ENCODE data around the gene CDK16.
A peak's percentile ranks its signal among the peaks of the same experiment; 100 is the strongest.

CDK16 gene

DNA sequence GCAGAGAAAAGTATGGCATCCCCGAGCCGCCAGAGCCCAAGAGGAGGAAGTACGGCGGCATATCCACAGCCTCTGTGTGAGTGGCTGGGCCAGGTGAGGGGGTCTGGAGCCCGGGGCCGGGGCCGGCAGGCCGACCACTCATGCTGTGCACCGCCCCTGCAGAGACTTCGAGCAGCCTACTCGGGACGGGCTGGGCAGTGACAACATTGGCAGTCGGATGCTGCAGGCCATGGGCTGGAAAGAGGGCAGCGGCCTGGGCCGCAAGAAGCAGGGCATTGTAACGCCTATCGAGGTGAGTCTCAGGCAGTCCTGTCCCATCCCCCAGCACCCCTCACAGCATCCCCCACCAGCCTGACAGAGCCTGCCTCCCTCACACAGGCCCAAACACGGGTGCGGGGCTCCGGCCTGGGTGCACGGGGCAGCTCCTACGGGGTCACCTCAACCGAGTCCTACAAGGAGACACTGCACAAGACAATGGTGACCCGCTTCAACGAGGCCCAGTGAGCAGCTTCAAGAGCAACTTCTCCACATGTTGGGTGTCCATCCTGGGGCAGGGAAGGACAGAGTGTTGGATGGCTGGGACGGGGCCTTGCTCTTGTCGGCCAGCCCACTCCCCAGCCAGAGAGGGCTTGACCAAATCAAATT is 32.3 kb upstream of the CDK16 start:
- no peak for DNase-seq

DNA sequence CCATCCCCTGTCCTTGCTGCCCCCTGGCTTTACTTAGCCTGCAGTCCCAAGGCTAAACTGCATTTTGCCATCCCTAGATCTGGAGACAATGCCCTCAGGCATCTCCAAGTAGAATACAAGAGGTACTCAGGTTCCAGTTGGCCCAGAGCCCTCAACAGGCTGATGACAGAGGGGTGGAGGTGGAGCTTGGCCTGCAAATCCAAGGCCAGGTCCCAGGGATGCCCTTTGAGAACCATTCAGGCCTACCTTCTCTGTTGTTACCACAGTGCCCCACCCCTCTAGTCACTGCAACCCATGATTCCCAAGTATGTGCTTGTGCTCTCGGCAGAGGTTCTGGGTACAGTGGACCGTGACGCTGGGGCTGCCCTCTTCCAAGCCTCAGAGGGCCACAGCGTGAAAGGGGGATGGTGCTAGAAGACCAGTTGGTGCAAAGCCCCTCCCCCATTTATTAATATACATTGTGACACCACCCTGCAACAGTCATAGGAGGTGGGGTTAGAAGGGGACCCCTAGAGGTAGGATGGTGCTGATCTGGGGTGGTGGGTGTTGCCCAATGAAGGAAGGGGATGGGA is 31.3 kb upstream of the CDK16 start:
- no peak for DNase-seq

DNA sequence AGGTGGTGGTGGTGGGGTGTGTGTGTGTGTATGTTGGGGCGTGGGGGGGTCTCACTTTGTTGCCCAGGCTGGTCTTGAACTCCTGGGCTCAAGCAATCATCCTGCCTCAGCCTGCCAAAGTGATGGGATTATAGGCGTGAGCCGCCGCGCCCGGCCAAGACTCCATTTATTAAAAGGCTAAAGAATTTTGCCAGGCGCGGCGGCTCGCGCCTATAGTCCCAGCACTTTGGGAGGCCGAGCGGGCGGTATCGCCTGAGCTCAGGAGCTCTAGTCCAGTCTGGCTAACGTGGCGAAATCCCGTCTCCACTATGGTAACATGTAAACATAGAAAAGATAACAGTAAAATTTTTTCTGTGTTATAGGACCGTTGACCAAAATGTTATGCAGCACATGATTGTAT is 28.6 kb upstream of the CDK16 start:
- no peak for DNase-seq

DNA sequence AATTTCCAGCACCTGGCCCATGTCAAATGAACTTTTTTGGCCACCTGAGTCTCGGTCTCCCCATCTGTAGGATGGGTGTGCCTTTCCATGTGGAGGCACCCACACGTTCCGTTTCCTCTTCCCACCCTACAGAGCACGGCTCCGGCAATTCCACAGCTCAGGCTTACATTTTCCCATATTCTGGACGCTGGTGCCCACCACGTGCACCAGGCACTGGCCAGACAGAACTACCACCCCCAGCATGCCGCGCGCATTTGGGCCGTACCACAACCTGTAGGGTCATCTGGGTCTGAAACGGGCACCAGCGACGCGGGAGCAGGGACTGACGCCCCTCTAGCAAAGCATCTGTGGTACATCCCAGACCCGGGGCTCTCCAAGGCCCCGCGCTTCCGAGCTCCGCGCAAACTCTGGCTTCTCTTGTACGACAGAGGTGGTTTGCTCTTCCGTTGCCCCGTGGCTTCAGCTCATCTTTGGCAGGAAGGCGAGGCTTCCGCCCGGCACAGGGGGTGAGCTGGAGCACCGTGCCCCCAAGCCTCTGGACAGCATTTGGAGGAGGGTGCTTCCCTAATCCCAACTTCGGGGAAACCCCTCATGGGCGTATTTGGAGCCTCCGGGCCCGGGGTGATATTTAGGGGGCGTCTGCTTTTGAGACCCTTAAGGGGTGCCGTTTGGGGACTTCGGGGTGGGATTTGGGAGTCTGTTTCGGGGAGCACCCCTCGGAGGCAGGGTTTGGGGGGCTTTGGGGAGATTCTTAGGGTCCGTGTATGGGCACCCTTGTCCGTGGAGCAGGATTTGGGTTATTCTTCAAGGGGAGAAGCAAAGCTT is 27.8 kb upstream of the CDK16 start:
- peak; percentile 65 to 68 for DNase-seq

DNA sequence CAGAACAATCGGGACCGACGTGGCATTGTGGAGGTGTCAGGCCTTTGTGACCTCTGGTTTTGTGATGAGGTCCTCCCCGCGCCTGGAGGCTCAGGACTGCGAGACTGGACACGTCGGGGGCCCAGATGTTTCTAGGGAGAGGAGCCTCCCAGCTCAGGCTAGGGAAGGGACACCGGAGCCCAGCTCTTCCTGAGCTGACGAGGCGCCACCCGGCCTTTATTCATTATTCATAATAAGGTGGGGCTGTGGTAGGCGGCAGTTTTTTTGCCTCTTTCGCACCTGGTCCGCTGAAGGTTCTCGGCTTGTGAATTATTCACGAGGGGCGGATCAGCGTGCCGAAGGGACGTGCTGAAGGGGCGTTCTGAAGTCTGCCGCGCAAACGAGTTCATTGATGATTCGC is 27.1 kb upstream of the CDK16 start:
- no peak for DNase-seq

DNA sequence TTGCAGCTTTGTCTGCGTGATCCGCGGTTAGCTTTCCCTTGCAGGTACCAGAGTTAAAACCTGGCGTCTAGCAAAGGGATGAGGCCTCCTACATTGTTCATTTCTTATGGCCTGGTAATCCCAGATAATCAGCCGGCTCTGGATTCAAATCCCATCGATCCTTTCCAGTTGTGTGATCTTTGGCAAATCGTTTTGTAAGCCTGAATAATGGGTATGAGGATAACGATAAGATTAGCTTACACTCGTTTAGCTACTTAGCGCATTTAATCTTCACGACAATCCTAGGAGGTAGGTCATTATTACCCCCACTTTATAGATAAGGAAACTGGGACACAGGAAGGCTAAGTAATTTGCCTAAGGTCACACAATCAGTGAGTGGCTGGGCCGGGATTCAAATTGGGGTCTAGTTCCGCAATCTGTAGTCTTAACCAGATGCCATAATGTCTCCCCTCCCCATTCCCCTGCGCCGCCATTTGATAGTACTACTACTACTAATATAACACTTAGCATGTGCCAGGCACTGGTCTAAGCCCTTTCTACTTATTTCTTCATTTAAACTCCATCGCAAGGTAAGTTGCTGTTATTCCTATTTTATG is 26.6 kb upstream of the CDK16 start:
- peak; percentile 3 to 14 for DNase-seq

DNA sequence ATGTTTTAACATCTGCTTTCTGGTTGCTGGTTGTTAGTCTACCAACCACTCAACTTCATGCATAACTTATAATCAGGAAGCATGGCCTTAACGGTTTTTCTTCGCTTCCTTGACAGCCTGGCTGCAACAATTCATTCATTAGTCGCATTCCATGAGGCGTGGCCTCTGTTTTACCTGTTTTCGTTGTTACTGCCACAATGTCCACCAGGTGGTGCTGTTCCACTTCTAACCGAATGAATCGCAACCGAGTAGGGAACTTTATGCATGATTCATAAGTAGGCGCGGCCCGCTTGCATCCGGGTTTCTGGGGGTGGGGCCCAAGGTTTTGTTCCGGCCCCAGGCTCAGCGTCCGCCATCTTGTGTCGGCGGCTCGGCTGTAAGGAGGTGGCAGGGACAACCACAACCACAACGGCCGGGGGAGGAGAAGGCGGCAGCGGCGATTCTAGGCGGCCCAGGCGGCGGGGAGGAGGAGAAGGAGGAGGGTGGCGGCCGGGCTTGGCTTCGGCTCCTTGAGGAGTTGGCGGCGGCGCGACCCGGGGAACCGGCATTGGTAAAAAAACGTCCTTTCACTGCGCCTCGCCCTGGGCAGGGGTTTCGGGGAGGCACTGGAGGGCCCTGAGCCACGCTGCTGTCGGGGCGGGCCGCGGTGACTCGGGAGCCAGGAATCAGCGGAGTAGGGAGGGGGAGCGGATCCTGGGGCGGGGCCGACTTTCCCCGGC is 24.8 kb upstream of the CDK16 start, which contains the start of gene UBA1:
TSS of gene UBA1 (plus strand) at position 355 of the 719 bp plus-strand sequence. CDS start 4,974 bp downstream, outside the sequence.
- DNase-seq, result peak; percentile 85 to 87

DNA sequence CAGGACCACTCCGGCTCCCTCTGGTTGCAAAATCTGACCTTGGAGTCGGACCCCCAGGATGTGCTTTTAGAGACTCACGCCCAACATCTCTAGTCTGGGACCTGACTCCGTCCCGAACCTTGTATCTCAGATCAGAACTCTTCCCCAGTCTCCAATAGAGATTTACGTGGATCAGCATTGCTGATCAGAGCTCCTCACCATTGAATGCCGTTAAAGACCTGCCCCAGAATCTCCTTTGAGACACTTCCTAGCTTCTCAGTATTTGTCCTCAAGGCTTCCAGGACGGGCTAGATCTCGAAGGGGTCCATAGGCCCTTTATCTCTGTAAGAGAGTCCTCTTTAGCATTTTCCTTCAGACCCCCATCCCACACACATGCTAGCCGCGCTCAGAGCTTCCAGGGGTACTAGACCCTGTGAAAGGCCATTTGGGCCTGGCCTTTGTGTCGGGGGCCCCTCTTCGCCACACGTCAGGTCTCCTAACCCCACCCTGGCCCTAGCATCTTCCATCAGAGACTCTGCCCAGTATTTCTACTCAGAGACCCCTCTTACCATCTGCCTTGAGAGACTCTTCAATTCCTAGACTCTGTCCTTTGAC is 24.2 kb upstream of the CDK16 start:
- DNase-seq, result peak in 1 of 2 experiments; percentile 7

DNA sequence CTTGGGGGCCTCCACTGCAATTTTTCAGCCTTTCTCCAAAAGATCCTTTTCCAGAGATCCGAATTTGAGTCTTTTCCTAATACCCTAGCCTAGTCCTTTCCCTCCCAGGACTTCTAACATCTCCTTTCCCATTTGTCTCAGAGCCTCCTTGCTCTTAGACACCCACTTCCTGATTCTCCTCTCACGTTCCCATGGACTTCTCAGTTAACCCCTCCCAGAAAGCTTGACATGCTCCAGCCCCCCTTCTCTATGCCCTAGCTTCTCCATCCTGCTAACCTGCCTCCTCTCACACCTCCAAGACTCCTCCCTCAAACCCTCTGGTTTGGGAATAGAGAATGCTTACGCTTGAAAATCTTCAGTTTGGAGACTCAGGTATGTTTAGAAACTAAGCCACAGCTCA is 22.4 kb upstream of the CDK16 start:
- DNase-seq, result no peak

DNA sequence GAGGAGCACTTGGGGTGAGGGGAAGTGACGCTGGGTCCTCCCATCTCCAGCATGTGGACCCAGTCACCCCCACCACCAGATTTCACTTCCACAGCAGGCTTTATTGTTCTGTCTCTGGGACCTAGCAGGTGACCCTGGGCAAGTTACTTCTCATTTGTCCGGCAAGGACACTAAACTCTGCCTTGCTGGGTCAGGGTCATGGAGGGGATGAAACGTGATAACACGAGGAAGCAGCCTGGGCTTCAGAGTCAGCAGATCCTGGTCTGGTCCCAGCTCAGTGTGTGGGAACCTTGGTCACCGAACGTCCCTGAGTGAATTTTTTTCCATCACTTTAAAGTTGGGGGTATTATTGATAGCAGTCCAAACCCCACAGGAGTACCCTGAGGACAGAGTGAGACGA is 21.0 kb upstream of the CDK16 start:
- DNase-seq, result no peak

DNA sequence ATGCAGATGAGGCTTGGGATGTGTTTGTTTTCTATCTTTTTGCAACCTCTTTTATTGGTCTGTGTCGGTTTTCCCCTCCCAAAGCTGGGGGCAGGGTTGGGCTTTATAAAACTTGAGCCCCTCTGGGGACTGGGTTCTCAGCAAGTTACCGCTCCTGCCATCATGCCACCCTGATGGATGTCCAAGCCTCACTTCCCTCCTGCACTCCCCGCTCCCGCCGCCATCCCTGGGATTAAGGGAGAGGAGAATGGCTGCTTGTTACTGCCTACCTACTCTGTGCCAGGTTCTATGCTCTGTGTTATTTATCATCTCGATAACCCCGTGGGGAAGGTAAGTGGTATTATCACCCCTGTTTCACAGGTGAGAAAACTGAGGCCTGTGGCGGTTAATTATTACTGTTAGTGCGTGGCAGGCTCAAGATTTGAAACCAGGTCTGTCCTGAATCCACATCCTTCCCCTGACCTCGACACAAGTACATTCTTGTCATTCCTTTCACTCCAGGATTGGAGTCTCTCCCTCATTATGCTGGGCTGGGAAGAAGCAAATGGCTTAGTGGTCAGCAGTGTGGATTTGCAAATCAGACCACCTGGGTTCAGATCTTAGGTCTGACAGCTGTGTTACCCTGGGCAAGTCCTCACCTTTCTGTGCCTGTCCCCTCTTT is 20.3 kb upstream of the CDK16 start:
- no peak for DNase-seq

DNA sequence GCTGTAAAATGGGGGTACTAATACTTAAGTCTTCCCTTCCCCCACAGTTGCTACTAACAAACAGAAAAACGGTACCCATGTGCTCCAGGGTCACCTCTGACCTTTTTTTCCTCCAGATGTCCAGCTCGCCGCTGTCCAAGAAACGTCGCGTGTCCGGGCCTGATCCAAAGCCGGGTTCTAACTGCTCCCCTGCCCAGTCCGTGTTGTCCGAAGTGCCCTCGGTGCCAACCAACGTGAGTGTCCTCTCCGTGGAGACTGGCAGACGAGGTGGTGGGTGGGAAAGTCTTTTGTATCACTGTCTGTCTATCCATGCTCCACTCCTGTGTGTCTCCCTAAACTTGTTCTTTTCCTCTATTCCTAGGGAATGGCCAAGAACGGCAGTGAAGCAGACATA is 19.8 kb upstream of the CDK16 start:
- no peak for DNase-seq

DNA sequence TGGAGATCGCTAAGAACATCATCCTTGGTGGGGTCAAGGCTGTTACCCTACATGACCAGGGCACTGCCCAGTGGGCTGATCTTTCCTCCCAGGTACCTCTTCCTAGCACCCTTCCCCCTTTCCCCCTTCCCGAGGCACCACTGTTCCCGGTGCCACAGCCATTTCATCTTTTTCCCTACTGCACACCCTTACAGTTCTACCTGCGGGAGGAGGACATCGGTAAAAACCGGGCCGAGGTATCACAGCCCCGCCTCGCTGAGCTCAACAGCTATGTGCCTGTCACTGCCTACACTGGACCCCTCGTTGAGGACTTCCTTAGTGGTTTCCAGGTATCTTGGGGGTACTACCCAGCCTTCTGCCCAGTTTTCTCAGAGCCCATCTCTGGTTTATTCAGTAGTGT is 19.2 kb upstream of the CDK16 start:
- DNase-seq, result no peak

DNA sequence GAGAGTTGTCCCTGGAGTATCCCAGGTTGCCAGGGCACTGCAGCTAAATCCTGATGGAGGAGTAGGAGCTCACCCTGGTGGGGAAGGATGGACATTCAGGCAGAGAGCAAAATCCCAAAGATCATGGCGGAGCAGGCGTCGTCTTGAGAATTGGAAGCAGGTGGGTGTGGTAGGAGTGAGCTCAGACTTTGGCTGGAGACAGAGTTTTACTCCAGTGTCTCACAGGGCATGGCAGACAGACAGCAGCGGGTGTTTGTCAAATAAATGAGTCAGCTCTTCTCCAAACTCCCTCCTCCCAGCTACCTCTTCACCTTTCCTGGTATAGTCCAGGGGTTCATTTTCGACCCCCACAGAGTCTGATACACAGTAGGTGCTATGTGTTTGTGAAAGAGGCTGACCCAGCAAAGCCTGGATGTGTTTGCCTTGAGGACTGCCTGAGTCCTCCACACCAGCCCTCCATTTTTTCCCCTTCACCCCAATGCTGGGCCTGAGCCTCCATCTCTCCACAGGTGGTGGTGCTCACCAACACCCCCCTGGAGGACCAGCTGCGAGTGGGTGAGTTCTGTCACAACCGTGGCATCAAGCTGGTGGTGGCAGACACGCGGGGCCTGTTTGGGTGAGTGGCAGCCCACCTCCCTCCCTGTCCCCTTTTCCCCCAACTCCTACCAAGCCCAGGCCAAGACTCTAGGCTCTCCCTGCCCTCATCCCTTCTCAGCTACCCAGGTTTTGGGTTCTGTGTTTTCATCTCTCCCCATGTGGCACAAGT is 17.9 kb upstream of the CDK16 start:
- DNase-seq, result no peak

DNA sequence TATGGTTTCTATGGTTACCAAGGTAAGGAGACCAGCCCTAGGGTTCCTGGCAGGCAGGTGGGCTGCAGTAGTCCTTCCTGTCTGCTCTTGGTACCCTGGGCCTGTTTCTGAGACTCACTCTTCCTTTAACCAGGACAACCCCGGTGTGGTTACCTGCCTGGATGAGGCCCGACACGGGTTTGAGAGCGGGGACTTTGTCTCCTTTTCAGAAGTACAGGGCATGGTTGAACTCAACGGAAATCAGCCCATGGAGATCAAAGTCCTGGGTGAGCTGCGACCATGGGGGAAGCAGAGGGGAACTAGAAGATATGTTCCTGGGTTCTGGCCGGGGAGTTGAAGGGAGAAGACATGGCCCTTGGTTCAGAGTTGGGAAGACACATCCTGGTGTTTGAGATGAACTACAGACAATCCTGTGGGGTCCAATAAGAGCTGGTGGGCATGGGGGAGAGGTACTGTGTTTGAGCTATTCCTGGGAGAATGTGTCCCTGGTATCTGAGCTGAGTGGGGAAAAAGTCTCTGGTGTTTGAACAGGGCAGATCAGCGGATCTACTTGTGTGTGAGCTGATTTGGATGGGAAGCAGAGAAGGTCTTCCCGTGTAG is 17.0 kb upstream of the CDK16 start:
- DNase-seq, result no peak

DNA sequence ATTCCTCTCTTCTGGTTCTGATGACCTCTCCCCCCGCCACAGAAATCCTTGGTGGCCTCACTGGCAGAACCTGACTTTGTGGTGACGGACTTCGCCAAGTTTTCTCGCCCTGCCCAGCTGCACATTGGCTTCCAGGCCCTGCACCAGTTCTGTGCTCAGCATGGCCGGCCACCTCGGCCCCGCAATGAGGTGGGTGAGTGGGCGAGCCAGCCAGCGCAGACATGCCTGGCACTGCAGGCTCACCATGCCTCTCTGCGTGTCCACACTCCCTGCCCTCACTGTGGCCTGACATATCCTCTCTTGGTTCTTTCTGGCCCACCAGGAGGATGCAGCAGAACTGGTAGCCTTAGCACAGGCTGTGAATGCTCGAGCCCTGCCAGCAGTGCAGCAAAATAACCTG is 16.2 kb upstream of the CDK16 start:
- DNase-seq, result no peak

DNA sequence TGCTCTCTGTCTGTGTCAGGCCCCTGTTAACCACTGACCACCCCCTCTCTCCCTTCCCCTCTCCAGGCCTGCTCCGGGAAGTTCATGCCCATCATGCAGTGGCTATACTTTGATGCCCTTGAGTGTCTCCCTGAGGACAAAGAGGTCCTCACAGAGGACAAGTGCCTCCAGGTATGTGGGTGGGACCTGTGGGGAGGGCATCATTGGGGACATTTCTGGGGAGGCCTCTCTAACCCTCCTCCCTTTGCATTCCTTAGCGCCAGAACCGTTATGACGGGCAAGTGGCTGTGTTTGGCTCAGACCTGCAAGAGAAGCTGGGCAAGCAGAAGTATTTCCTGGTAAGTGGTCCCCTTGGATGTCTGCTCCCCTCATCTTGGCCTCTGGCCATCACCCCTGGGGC is 15.6 kb upstream of the CDK16 start:
- no peak for DNase-seq

DNA sequence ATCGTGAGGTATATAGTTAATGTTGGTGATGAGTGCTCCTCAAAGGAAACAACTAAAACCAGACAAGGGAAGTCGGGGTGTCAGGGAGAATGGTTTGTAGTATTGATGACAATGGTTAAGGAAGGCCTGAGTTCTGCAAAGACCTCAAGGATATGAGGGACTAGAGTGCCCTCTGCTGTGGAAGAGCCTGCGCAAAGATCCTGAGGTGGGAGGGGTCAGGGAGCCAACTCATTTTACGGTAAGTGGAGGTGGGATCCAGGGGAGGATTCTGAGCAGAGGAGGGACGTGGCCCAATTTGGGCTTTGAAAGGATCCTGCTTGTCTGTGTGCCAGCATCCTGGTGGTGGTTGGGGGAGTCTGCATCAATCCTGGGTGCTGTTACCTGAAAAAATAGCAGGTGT is 13.5 kb upstream of the CDK16 start:
- no peak for DNase-seq

DNA sequence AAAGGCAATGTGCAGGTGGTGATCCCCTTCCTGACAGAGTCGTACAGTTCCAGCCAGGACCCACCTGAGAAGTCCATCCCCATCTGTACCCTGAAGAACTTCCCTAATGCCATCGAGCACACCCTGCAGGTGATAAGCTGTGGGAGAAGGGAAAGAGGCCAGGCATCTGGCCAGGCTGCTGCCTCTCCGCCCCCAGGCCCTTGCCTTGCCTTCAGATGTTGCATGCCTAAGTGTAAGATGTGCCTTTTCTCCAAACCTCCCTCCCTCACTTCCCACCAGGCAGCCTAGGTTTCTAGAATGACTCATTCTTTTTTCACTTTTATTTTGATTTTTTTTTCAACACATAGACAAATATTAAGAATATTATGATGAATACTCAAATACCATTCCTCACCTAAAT is 12.2 kb upstream of the CDK16 start:
- DNase-seq, result no peak

DNA sequence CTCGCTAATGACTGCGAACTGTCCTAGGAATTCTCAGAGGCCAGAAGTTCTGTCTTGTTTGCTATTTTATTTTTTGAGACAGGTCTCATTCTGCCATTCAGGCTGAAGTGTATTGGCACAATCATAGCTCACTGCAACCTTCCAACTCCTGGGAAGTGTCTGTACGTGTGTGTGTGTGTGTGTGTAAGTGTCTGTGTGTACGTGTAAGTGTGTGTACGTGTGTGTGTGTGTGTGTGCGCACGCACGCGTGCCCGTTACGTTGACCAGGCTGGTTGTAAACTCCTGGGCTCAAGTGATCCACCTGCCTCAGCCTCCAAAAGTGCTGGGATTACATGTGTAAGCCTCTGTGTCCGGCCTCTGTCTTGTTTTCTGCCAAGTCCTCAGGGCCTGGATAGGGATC is 10.4 kb upstream of the CDK16 start:
- DNase-seq, result no peak
